GM15510 (cell line): ENCODE data around the gene STAT4.

Experiments
- POLR2A ChIP-seq: IDR thresholded peaks from 3 replicates; pipeline ENCODE4 v1.6.1; 2011; ENCODE audit warnings: borderline replicate concordance; ENCODE audit not compliant: insufficient read length; ENCODE audit errors: extremely low read depth

The STAT4 gene

GRCh38 chr2:191032588-191033429 is 118.0 kb downstream of the STAT4 start:
- no peak for TF ChIP-seq POLR2A

- no peak for TF ChIP-seq POLR2A
Observed at GRCh38 chr2:191031256-191031655, 119.5 kb downstream of the STAT4 start.

- no peak for TF ChIP-seq POLR2A
Observed at GRCh38 chr2:191030521-191031154, 120.2 kb downstream of the STAT4 start.

GRCh38 chr2:191029280-191029950 is 121.4 kb downstream of the STAT4 start:
- no peak for TF ChIP-seq POLR2A

- TF ChIP-seq POLR2A, result no peak
Observed at GRCh38 chr2:191026377-191026776, 124.4 kb downstream of the STAT4 start.

- no peak for TF ChIP-seq POLR2A
Observed at GRCh38 chr2:191025135-191025534, 125.7 kb downstream of the STAT4 start.

- no peak for TF ChIP-seq POLR2A
Observed at GRCh38 chr2:191023235-191023679, 127.5 kb downstream of the STAT4 start.

GRCh38 chr2:191020742-191021381 is 129.9 kb downstream of the STAT4 start:
- no peak for TF ChIP-seq POLR2A

- TF ChIP-seq POLR2A, result peak; percentile 99
Observed at GRCh38 chr2:191020221-191020741, 130.5 kb downstream of the STAT4 start.

GRCh38 chr2:191019376-191019775 is 131.4 kb downstream of the STAT4 start:
- TF ChIP-seq POLR2A, result no peak

GRCh38 chr2:191018643-191019119 is 132.1 kb downstream of the STAT4 start:
- TF ChIP-seq POLR2A, result no peak

GRCh38 chr2:191018048-191018447 is 132.7 kb downstream of the STAT4 start:
- no peak for TF ChIP-seq POLR2A

- no peak for TF ChIP-seq POLR2A
Observed at GRCh38 chr2:191015831-191016230, 135.0 kb downstream of the STAT4 start.

GRCh38 chr2:191015239-191015638 is 135.6 kb downstream of the STAT4 start:
- no peak for TF ChIP-seq POLR2A

GRCh38 chr2:191014653-191015020 is 136.2 kb downstream of the STAT4 start:
- no peak for TF ChIP-seq POLR2A

- peak; percentile 100 for TF ChIP-seq POLR2A
Observed at GRCh38 chr2:191013932-191014652, 136.7 kb downstream of the STAT4 start, which contains the start of gene STAT1. TSS of gene STAT1 (minus strand) at chr2:191014171. CDS start at chr2:191010003, 4,168 bp downstream.
